Left hindlimb (tissue), 1 donor: ENCODE data around the gene SMIM1.

ENCODE experiments used
- DNase-seq: peaks from one replicate; pipeline ENCODE4 v3.0.0-alpha.2; 2018

The SMIM1 gene

DNA sequence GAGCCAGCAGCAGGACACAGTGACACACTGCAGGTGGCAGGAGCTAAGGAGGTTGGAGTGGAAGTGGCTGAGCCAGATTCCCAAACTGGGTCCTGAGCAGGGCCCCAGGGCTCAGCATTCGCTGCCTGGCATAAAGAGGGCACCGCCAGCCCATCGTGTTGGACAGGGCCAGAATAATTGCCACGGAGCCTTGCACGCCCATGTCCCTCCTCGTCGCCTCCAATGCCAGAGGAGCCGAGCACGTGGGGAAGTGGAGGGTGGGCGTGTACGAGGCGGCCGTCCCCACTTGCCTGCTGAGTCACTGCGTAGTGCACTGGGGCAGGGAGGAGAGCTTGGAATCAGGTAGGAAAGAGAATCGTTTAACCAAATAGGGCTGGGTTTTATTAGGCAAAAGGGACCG, 49.9 kb downstream of the SMIM1 start:
- DNase-seq, result no peak

GRCh38 chr1:3824650-3825049, 52.1 kb downstream of the SMIM1 start:
- no peak for DNase-seq

DNA sequence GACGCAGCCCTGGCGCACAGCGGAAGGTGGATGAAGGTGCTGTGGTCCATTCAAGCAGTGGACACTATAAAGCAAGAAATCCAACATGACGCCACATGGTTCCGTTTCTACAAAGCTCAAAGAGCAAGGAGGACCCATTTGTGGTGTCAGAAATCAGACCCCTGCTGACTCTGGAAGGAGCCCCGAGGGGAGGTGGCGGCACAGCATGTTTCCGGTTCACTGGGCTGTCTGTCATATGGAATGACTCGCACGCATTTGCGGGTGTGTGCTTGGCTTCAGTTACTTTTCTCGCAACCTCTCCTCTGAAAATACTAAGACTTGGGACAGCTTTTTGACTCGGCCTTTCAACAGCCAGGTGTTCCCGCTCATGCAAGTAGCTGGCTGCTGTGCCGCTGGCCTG, 52.8 kb downstream of the SMIM1 start:
- no peak for DNase-seq
